Mesendoderm (in vitro differentiated cells): ENCODE results near the gene TCERG1.

Experiments used
- DNase-seq: peaks from one replicate; pipeline ENCODE4 v3.0.0; 2013
- H2AK5ac ChIP-seq: 2 replicates; pipeline ENCODE4 v1.6.1; 2013; ENCODE audit warnings: low read length, inconsistent platforms
- H2BK120ac ChIP-seq: 2 replicates; pipeline ENCODE4 v1.6.1; 2013; ENCODE audit warnings: low read depth, mild to moderate bottlenecking, low read length, moderate library complexity, mixed read lengths
- H2BK15ac ChIP-seq: replicated peaks from 2 replicates; pipeline ENCODE4 v1.6.1; 2013; ENCODE audit warnings: low read depth, mild to moderate bottlenecking, moderate library complexity
- H2BK5ac ChIP-seq: 2 replicates; pipeline ENCODE4 v1.6.1; 2013; ENCODE audit warnings: low read length, inconsistent platforms
- H3K18ac ChIP-seq: 2 replicates; pipeline ENCODE4 v1.6.1; 2013; ENCODE audit warnings: mild to moderate bottlenecking, low read length, mixed read lengths
- H3K23ac ChIP-seq: one replicate; pipeline ENCODE4 v1.6.1; 2013; ENCODE audit warnings: low read length
- H3K27ac ChIP-seq: 2 replicates; pipeline ENCODE4 v1.5.1; 2013; ENCODE audit warnings: low read depth, mild to moderate bottlenecking, inconsistent platforms, low read length, moderate library complexity
- H3K27me3 ChIP-seq: 2 replicates; pipeline ENCODE4 v1.6.1; 2013; ENCODE audit warnings: low read length, control low read depth, mild to moderate bottlenecking, inconsistent platforms; ENCODE audit not compliant: insufficient read depth, poor library complexity
- H3K36me3 ChIP-seq: 2 replicates; pipeline ENCODE4 v1.6.1; 2013; ENCODE audit warnings: low read length, inconsistent platforms; ENCODE audit not compliant: control insufficient read depth, insufficient read depth
- H3K4ac ChIP-seq: one replicate; pipeline ENCODE4 v1.6.1; 2013; ENCODE audit warnings: low read depth, mild to moderate bottlenecking, low read length, moderate library complexity
- H3K4me1 ChIP-seq: 2 replicates; pipeline ENCODE4 v1.6.1; 2013; ENCODE audit warnings: low read depth, low read length, inconsistent platforms; ENCODE audit not compliant: control insufficient read depth
- H3K4me2 ChIP-seq: 2 replicates; pipeline ENCODE4 v1.6.1; 2013; ENCODE audit warnings: low read length
- H3K4me3 ChIP-seq: 2 replicates; pipeline ENCODE4 v1.5.1; 2013; ENCODE audit warnings: mild to moderate bottlenecking, low read length
- H3K56ac ChIP-seq: one replicate; pipeline ENCODE4 v1.6.1; 2013; ENCODE audit warnings: low read length
- H3K79me1 ChIP-seq: 2 replicates; pipeline ENCODE4 v1.6.1; 2013; ENCODE audit warnings: low read length, inconsistent platforms
- H3K79me2 ChIP-seq: 2 replicates; pipeline ENCODE4 v1.6.1; 2013; ENCODE audit warnings: mild to moderate bottlenecking, low read length; ENCODE audit not compliant: control insufficient read depth, insufficient read depth
- H3K9ac ChIP-seq: 2 replicates; pipeline ENCODE4 v1.6.1; 2013; ENCODE audit warnings: low read length, inconsistent platforms
- H4K5ac ChIP-seq: one replicate; pipeline ENCODE4 v1.6.1; 2013; ENCODE audit warnings: low read length
- H4K8ac ChIP-seq: one replicate; pipeline ENCODE4 v1.6.1; 2013; ENCODE audit warnings: low read depth, mild to moderate bottlenecking, control low read depth, low read length, moderate library complexity
- WGBS: extraction: QIAGEN DNeasy Blood & Tissue Kit; methylation state at CpG from one replicate; pipeline ENCODE4 v1.1.7; 2013; ENCODE audit warnings: low lambda C conversion rate, missing lambda C conversion rate; ENCODE audit not compliant: insufficient coverage; ENCODE audit errors: extremely low coverage; 5-methylcytosine and 5-hydroxymethylcytosine counted together

TCERG1 gene

DNA sequence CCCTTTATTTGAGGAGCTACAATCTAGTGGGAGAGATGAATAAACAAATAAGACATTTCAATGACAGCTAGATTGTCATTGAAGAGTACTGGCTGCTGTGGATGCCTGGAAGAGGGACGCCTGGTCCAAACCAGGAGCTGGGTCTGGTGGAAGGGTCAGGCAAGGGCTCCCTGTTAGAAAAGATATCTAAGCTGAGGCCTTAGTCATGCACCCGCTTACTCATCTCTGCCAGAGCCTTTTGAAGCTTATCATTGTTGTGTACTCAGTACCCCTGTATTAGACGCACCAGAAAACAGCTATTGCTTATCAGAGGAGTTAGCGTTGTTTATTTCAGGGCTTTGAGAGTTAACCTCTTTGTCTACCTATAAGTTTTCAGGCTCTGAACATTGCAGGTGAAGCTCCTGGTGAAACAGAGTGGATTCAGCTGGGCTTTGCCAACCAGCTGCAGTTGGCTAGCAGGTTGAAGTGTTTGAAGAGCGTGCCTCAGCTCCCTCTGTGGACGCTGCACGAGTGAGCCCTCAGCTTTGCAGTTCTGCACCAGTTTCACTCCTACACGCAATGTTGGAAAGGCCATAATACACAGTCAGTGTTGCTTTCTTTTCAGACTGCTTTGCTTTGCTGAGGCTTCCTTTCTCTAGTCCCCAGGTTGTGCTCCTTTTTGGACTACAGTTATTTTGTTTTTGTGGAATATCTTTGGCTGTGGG is 74.4 kb downstream of the TCERG1 start:
- no peak overlapping the region for H3K27ac ChIP-seq
- H2BK15ac ChIP-seq: no peak overlapping the region
- WGBS: no CpG with 5 or more reads among the region's 8 CpGs

DNA sequence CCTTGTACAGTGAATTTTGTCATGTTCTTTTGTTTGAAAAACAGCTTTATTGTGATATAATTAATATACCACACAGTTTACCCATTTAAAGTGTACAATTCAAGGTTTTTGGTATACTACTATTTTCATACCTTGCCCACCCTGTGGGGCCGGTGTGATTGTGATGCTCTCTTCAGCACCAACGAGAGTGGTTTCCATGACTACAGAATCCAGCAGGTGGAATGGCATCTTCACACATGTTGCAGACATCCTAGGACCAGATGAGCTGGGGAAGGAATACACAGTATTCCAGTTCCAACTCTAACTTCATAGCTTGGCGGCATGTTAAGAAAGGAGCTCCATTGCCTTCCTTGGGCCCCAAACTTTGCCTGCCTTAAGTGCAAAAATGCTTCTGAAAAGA is 76.6 kb downstream of the TCERG1 start:
- Histone ChIP-seq H3K23ac (no peak overlapping the region), H3K18ac (no peak overlapping the region), H4K5ac (no peak overlapping the region), H3K56ac (no peak overlapping the region), H3K36me3 (no peaks in the 10 kb centered on the region), H3K9ac (no peak overlapping the region), H3K4ac (no peak overlapping the region), H3K4me3 (no peak overlapping the region), H3K4me1 (no peaks in the 10 kb centered on the region), H4K8ac (no peak overlapping the region), H3K4me2 (no peak overlapping the region), H2AK5ac (no peak overlapping the region), H3K27ac (no peak overlapping the region), H2BK120ac (no peak overlapping the region), H2BK5ac (no peak overlapping the region), H3K79me2 (no peaks in the 10 kb centered on the region), H3K79me1 (no peaks in the 10 kb centered on the region), H2BK15ac (no peak overlapping the region), H3K27me3 (no peaks in the 10 kb centered on the region)
- WGBS: no CpG with 5 or more reads among the region's 3 CpGs
- DNase-seq: no peak

More for the DNA sequence above, 74.4 kb downstream of the TCERG1 start:
- peaks cover under 1% of the 10 kb centered on the region for H3K4me1 ChIP-seq
- no peaks in the 10 kb centered on the region for H3K27me3 ChIP-seq
- no peaks in the 10 kb centered on the region for H3K79me1 ChIP-seq
- H3K4me3 ChIP-seq: no peak overlapping the region
- no peak overlapping the region for H3K4ac ChIP-seq
- H2BK5ac ChIP-seq: no peak overlapping the region
- no peak overlapping the region for H2BK120ac ChIP-seq
- no peak for DNase-seq
- no peaks in the 10 kb centered on the region for H3K36me3 ChIP-seq
- no peak overlapping the region for H3K4me2 ChIP-seq
- no peak overlapping the region for H3K18ac ChIP-seq
- H4K5ac ChIP-seq: no peak overlapping the region
- H3K56ac ChIP-seq: no peak overlapping the region
- H3K9ac ChIP-seq: no peak overlapping the region
- H3K79me2 ChIP-seq: no peaks in the 10 kb centered on the region
- H4K8ac ChIP-seq: no peak overlapping the region
- H3K23ac ChIP-seq: no peak overlapping the region
- H2AK5ac ChIP-seq: no peak overlapping the region

DNA sequence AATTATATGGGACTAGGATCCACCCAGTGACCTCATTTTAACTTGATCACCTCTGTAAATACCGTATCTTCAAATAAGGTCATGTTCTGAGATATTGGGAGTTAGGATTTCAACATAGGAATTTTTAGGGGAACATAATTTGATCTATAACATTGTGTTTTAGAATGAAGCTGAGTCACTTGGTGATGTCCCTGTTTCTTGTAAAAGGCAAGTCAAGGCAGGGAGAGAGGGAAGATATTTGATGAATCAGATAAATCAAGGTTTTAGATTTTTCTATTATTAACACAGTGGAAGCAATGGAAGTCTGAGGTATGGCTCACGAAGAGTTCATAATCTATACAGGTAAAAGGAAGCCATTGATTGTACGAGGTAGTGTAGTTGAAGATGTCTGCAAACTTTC is 80.7 kb downstream of the TCERG1 start:
- Histone ChIP-seq H3K79me2 (no peaks in the 10 kb centered on the region), H4K8ac (no peak overlapping the region), H2AK5ac (no peak overlapping the region), H2BK120ac (no peak overlapping the region), H3K27me3 (no peaks in the 10 kb centered on the region), H3K4me1 (no peaks in the 10 kb centered on the region), H2BK15ac (no peak overlapping the region), H3K36me3 (no peaks in the 10 kb centered on the region), H3K4me3 (no peak overlapping the region), H3K18ac (no peak overlapping the region), H3K56ac (no peak overlapping the region), H3K4me2 (no peak overlapping the region), H3K9ac (no peak overlapping the region), H3K23ac (no peak overlapping the region), H3K79me1 (no peaks in the 10 kb centered on the region), H2BK5ac (no peak overlapping the region), H3K4ac (no peak overlapping the region), H4K5ac (no peak overlapping the region), H3K27ac (no peak overlapping the region)
- WGBS: no CpG with 5 or more reads among the region's 3 CpGs
- DNase-seq: no peak

DNA sequence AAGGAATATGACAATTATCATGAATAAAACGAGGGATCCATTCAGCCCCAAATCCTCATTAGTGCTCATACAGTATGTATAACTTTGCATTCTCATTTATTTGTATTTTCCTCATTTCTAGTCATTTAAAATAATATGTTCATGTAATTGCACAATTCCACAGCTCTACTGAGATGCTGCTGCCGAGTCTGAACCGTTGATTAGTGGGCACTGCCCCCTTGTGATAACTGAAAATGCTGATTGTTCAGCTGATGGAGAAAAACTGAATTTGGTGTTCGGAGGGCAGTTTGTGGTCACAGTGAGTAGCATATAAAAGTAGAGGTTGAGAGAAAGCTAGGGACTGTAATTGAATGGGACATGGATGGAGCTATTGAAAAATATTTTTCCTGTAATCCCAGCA is 81.1 kb downstream of the TCERG1 start:
- Histone ChIP-seq H4K8ac (no peak overlapping the region), H3K27me3 (no peaks in the 10 kb centered on the region), H2BK120ac (no peak overlapping the region), H2BK5ac (no peak overlapping the region), H3K56ac (no peak overlapping the region), H3K36me3 (no peaks in the 10 kb centered on the region), H3K4me3 (no peak overlapping the region), H3K9ac (no peak overlapping the region), H3K4me2 (no peak overlapping the region), H2AK5ac (no peak overlapping the region), H3K27ac (no peak overlapping the region), H3K23ac (no peak overlapping the region), H3K79me2 (no peaks in the 10 kb centered on the region), H3K4ac (no peak overlapping the region), H3K79me1 (no peaks in the 10 kb centered on the region), H4K5ac (no peak overlapping the region), H3K18ac (no peak overlapping the region), H3K4me1 (no peaks in the 10 kb centered on the region), H2BK15ac (no peak overlapping the region)
- WGBS: no CpG with 5 or more reads among the region's 4 CpGs
- DNase-seq: no peak

DNA sequence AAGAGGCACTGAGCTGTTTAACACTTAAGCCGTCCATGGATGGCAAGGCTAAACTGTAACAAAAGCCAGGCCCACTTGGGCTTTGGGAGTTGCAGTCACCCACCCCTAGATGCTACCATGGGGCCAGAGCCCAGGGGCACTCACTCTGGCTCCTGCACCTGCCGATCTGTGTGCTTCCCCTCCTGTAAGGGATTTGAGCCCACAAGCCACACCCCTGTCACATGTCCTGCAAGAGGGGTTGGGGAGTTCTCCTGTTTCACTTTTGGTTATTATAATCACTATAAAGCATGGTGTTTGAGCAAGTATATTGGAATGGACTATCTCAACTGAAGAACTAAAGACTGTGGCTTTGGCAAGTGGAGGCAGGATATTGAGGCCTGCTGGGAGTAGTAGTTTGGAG is 82.9 kb downstream of the TCERG1 start:
- Histone ChIP-seq H2AK5ac (no peak overlapping the region), H3K4me2 (no peak overlapping the region), H3K79me1 (no peaks in the 10 kb centered on the region), H3K36me3 (no peaks in the 10 kb centered on the region), H2BK15ac (no peak overlapping the region), H3K79me2 (no peaks in the 10 kb centered on the region), H3K18ac (no peak overlapping the region), H3K4me1 (no peaks in the 10 kb centered on the region), H3K27me3 (no peaks in the 10 kb centered on the region), H3K9ac (no peak overlapping the region), H3K56ac (no peak overlapping the region), H2BK5ac (no peak overlapping the region), H4K8ac (no peak overlapping the region), H3K4me3 (no peak overlapping the region), H3K23ac (no peak overlapping the region), H3K27ac (no peak overlapping the region), H4K5ac (no peak overlapping the region), H2BK120ac (no peak overlapping the region), H3K4ac (no peak overlapping the region)
- no peak for DNase-seq
- no CpG with 5 or more reads among the region's 2 CpGs for WGBS

DNA sequence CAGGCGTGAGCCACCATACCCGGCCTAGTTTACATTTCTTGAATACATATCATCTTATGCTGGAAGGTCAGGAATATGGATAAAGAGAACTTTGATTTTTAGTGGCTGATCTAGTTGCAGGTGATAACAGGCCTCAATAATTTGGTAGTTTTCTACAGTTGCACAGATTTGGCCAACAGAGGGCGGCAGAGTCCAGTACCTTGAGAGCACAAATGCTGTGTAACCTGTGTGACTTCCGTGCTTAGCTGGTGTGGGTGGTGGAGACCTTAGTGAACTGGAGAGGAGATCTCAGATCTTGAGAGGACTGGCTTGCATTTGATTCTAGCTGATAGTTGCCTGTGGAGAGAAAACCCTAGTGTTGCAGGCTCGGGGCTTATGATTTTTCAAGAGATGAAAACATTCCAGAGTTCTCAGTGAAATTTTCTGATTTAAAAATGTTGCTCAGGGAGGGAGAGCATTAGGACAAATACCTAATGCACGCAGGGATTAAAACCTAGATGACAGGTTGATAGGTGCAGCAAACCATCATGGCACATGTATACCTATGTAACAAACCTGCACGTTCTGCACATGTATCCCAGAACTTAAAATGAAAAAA is 86.2 kb downstream of the TCERG1 start:
- Histone ChIP-seq H3K27ac (no peak overlapping the region), H3K36me3 (no peaks in the 10 kb centered on the region), H3K79me2 (no peaks in the 10 kb centered on the region), H3K18ac (no peak overlapping the region), H2AK5ac (no peak overlapping the region), H3K9ac (no peak overlapping the region), H3K4me2 (no peak overlapping the region), H2BK15ac (no peak overlapping the region), H2BK5ac (no peak overlapping the region), H3K23ac (no peak overlapping the region), H3K4ac (no peak overlapping the region), H3K4me3 (no peak overlapping the region), H3K27me3 (no peaks in the 10 kb centered on the region), H2BK120ac (no peak overlapping the region), H3K56ac (no peak overlapping the region), H3K4me1 (no peaks in the 10 kb centered on the region), H4K5ac (no peak overlapping the region), H3K79me1 (no peaks in the 10 kb centered on the region), H4K8ac (no peak overlapping the region)
- no CpG with 5 or more reads among the region's 7 CpGs for WGBS
- DNase-seq: peak; percentile 84
